ENCODE results near the gene ZNF518B. TPM values are rescaled to one million over a fixed set of nuclear protein-coding genes. Genes with fewer than 3 reads are reported as not detected.

The ZNF518B gene
- total and polyA plus RNA-seq, 8 donors, result 0.99 to 9.9 (median 2.4) TPM

DNA sequence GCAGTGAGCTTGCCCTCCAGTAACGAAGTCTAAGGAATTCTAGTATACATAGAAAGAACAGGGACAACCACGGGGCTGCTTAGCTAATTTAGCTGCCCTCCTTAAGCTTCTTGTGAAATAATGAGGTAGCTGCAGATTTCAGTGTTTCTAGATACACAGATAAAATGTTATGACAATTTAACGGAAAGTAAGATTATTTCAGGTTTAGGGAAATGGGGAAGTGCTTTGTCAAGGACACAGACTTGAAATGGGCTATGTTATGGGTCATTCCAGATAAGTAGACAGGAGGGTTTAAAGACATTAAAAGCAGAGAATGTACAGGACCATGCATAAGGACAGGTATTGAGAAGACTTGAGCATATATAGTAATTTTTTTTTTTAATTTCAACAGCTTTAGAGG lies 34.2 kb upstream of the ZNF518B start:
- intact Hi-C loops (cut with DNase I), result no loop called here
- Histone ChIP-seq H3K4me1 (no peaks in the 10 kb centered on the region), H3K9me3 (no peaks in the 10 kb centered on the region), H3K4me3 (no peak overlapping the region), H3K27me3 (peaks cover 0 to 2% (median 0%) of the 10 kb centered on the region in 4 donors), H3K36me3 (no peaks in the 10 kb centered on the region), H3K27ac (no peak overlapping the region)
- WGBS, 2 donors, result 44 to 66% methylated on average over 3 of the region's 3 CpGs
- TF ChIP-seq, protein P1, sequence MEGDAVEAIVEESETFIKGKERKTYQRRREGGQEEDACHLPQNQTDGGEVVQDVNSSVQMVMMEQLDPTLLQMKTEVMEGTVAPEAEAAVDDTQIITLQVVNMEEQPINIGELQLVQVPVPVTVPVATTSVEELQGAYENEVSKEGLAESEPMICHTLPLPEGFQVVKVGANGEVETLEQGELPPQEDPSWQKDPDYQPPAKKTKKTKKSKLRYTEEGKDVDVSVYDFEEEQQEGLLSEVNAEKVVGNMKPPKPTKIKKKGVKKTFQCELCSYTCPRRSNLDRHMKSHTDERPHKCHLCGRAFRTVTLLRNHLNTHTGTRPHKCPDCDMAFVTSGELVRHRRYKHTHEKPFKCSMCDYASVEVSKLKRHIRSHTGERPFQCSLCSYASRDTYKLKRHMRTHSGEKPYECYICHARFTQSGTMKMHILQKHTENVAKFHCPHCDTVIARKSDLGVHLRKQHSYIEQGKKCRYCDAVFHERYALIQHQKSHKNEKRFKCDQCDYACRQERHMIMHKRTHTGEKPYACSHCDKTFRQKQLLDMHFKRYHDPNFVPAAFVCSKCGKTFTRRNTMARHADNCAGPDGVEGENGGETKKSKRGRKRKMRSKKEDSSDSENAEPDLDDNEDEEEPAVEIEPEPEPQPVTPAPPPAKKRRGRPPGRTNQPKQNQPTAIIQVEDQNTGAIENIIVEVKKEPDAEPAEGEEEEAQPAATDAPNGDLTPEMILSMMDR (IDR thresholded peaks at IDR 0.05), result no peak
- no peak for FAIRE-seq
- DNase-seq, result no peak
- ATAC-seq, result no peak

DNA sequence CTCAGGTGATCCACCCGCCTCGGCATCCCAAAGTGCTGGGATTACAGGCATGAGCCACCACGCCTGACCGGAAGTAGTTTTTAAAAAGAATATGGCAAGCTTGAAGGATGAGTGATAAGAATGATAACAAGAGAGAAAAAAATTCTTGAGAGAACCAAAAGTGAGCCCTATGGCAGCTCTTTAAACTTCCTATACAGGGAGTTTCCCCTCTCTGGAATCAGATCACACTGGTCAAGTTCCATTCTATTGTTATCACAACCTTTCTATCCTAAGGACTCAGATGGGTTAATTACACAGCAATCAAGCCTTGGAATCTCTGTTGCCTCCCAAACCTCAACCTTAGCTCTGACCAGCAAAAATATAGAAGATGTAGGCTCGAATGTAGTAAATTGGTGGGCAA lies 33.8 kb upstream of the ZNF518B start:
- ATAC-seq, result no peak
- Histone ChIP-seq H3K4me1 (no peaks in the 10 kb centered on the region), H3K36me3 (no peaks in the 10 kb centered on the region), H3K4me3 (no peak overlapping the region), H3K27ac (no peak overlapping the region), H3K9me3 (no peaks in the 10 kb centered on the region), H3K27me3 (peaks cover 0 to 2% (median 0%) of the 10 kb centered on the region in 4 donors)
- 65 to 83% methylated on average over 5 of the region's 5 CpGs for WGBS, 2 donors
- DNase-seq, result no peak
- intact Hi-C loops (cut with DNase I), result no loop called here
- FAIRE-seq, result no peak
- TF ChIP-seq, protein P1 (IDR thresholded peaks at IDR 0.05), result no peak

DNA sequence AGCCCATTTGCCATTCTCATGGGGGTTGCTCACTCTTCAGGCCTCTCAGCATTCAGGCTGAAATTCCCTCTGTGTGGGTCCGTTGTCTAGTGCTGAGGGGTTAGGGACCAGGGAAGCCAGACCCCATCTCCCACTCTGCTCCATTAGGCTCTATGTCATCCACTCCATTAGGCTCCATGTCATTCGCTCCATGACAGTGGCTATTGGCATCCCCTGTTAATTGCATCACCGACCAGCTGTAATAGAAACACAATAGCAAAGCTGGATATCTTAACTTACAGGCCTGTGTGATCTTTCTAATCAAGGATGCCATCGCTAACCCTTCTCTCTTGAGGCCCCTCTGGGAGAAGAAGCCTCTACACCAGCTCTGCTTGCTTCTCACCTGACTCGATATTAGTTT lies 25.7 kb upstream of the ZNF518B start:
- FAIRE-seq, result no peak
- Histone ChIP-seq H3K4me1 (no peaks in the 10 kb centered on the region), H3K27me3 (peaks cover 0 to 4% (median 0%) of the 10 kb centered on the region in 4 donors), H3K36me3 (no peaks in the 10 kb centered on the region), H3K4me3 (no peak overlapping the region), H3K9me3 (no peaks in the 10 kb centered on the region), H3K27ac (no peak overlapping the region)
- TF ChIP-seq, protein P1 (IDR thresholded peaks at IDR 0.05), result no peak
- WGBS, 2 donors, result 62% methylated on average over 5 of the region's 5 CpGs
- no peak for DNase-seq
- intact Hi-C loops (cut with DNase I), result no loop called here
- no peak for ATAC-seq

DNA sequence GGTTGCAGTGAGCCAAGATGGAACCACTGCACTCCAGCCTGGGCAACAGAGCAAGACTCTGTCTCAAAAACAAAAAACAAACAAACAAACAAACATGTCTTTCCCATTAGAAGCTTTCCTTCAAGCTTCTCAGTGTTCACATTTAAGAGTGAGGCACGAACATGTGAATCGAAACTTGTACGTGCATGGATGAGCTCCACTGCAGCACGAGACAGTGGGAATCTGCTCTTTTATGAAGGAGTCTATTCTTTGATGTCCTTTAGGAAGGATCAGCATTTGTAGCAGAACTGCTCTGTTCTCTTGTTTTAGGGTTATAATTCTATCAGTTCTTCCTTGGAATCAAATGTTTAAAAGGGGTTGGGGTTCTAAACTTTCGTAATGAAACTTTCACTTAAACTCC lies 23.4 kb upstream of the ZNF518B start:
- TF ChIP-seq, protein P1 (IDR thresholded peaks at IDR 0.05), result no peak
- Histone ChIP-seq H3K9me3 (no peaks in the 10 kb centered on the region), H3K36me3 (no peaks in the 10 kb centered on the region), H3K27me3 (peaks cover 0 to 4% (median 0%) of the 10 kb centered on the region in 4 donors), H3K27ac (no peak overlapping the region), H3K4me3 (no peak overlapping the region), H3K4me1 (no peaks in the 10 kb centered on the region)
- intact Hi-C loops (cut with DNase I), result no loop called here
- WGBS, 2 donors, result 71 to 82% methylated on average over 5 of the region's 5 CpGs
- DNase-seq (no peak), ATAC-seq (no peak), FAIRE-seq (no peak)

DNA sequence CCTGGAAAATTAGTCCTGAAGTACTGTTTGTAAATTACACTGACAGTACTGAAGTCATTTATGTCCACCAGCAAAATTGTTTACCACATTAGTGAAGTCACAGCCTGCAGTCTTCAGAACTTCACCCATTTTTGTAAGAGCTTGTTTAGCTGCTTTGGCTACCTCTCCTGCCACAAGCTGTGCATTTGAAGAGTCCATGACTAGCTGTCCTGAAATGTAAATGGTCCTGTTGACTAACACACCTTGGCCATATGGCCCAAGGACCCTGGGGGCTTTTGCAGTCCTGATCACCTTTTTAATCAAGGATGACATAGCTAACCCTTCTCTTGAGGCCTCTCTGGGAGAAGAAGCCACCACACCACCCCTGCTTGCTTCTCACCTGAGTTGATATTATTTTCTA lies 21.4 kb upstream of the ZNF518B start:
- H3K27ac ChIP-seq, result no peak overlapping the region
- TF ChIP-seq, protein P1 (IDR thresholded peaks at IDR 0.05), result no peak
- DNase-seq, result no peak
- H3K36me3 ChIP-seq, result no peaks in the 10 kb centered on the region
- intact Hi-C loops (cut with DNase I), result no loop called here
- no peaks in the 10 kb centered on the region for H3K27me3 ChIP-seq
- no peaks in the 10 kb centered on the region for H3K9me3 ChIP-seq
- no peaks in the 10 kb centered on the region for H3K4me1 ChIP-seq
- H3K4me3 ChIP-seq, result no peak overlapping the region
- ATAC-seq, result no peak
- no peak for FAIRE-seq

Measured in pancreas (tissue), 10 donors.